H1 (cell line): ENCODE results near the gene GSAP. TPM values are rescaled to one million over a fixed set of nuclear protein-coding genes. Genes with fewer than 3 reads are reported as not detected.

Experiments used
- CTCF ChIA-PET: fragments of 300-600 bp; sonication (Branson Sonifier 250); formaldehyde crosslinking; loops from one replicate; lab custom pipeline; 2021; ENCODE audit not compliant: partially characterized antibody; lab: Charles Lee
- POLR2A ChIA-PET: fragments of 300-600 bp; sonication (Branson Sonifier 250); formaldehyde crosslinking; loops from one replicate; lab custom pipeline; 2021; ENCODE audit warnings: inconsistent platforms; ENCODE audit not compliant: partially characterized antibody; lab: Charles Lee
- DNase-seq, 2 experiments: peaks; one replicate each; pipeline versions ENCODE4 v3.0.0 to v3.0.0-alpha.2; 2010 to 2022; ENCODE audit warnings: low spot score in 2 of 2, low read depth in 1 of 2, mixed read lengths in 1 of 2
- FAIRE-seq: peaks from 2 replicates; lab custom pipeline; 2011; peaks lifted over from hg19 to GRCh38; lab: Jason Lieb, UNC
- H2AFZ ChIP-seq: 2 replicates; pipeline ENCODE4 v1.8.1; 2012; ENCODE audit warnings: low read length, inconsistent platforms
- H2AK5ac ChIP-seq: 2 replicates; pipeline ENCODE4 v1.6.1; 2013; ENCODE audit warnings: low read depth, low read length
- H2BK120ac ChIP-seq: replicated peaks from 2 replicates; pipeline ENCODE3; 2013; ENCODE audit warnings: low read depth, low read length, inconsistent platforms
- H2BK12ac ChIP-seq: 2 replicates; pipeline ENCODE4 v1.6.1; 2013; ENCODE audit warnings: low read depth, low read length
- H2BK15ac ChIP-seq: 2 replicates; pipeline ENCODE4 v1.6.1; 2013; ENCODE audit warnings: low read length
- H2BK20ac ChIP-seq: 2 replicates; pipeline ENCODE4 v1.6.1; 2013; ENCODE audit warnings: low read length
- H2BK5ac ChIP-seq: 2 replicates; pipeline ENCODE4 v1.6.1; 2013; ENCODE audit warnings: low read depth, low read length
- H3K14ac ChIP-seq: 2 replicates; pipeline ENCODE4 v1.6.1; 2013; ENCODE audit warnings: inconsistent platforms; ENCODE audit not compliant: insufficient read length
- H3K18ac ChIP-seq: 2 replicates; pipeline ENCODE4 v1.6.1; 2013; ENCODE audit warnings: low read length; ENCODE audit errors: extremely low read depth
- H3K23ac ChIP-seq: 2 replicates; pipeline ENCODE4 v1.6.1; 2013; ENCODE audit warnings: inconsistent platforms; ENCODE audit not compliant: insufficient read length
- H3K23me2 ChIP-seq: 2 replicates; pipeline ENCODE4 v1.6.1; 2013; ENCODE audit warnings: low read depth, low read length
- H3K27ac ChIP-seq: 2 replicates; pipeline ENCODE4 v1.6.1; 2011; ENCODE audit warnings: low read depth, low read length, inconsistent platforms
- H3K27me3 ChIP-seq, 4 experiments: replicated peaks in 1 of 4; 1 replicate in 1 of 4; 2 replicates in 3 of 4; pipeline versions ENCODE4 v1.6.1 to v1.8.1; 2011 to 2013; ENCODE audit warnings: low read length in 3 of 4, mild to moderate bottlenecking in 3 of 4, inconsistent platforms in 2 of 4, mixed read lengths in 2 of 4, moderate library complexity in 1 of 4; ENCODE audit not compliant: control insufficient read depth in 3 of 4, insufficient read depth in 3 of 4; ENCODE audit errors: extremely low read depth in 1 of 4
- H3K36me3 ChIP-seq, 4 experiments: 2 replicates each; pipeline versions ENCODE4 v1.6.1 to v1.8.1; 2011 to 2013; ENCODE audit warnings: mild to moderate bottlenecking in 4 of 4, low read length in 3 of 4, moderate library complexity in 2 of 4, control low read depth in 1 of 4, inconsistent platforms in 1 of 4; ENCODE audit not compliant: insufficient read depth in 4 of 4, control insufficient read depth in 2 of 4
- H3K4ac ChIP-seq: replicated peaks from 2 replicates; pipeline ENCODE3; 2013; ENCODE audit warnings: low read length, low read depth, mixed read lengths, inconsistent platforms; ENCODE audit not compliant: insufficient read length
- H3K4me1 ChIP-seq, 4 experiments: replicated peaks in 1 of 4; 1 replicate in 1 of 4; 2 replicates in 3 of 4; pipeline versions ENCODE4 v1.6.1 to v1.8.1; 2011 to 2013; ENCODE audit warnings: low read length in 3 of 4, inconsistent platforms in 2 of 4, mixed read lengths in 1 of 4; ENCODE audit not compliant: insufficient read depth in 4 of 4, control insufficient read depth in 3 of 4
- H3K4me2 ChIP-seq, 2 experiments: 2 replicates each; pipeline versions ENCODE4 v1.6.1 to v1.8.1; 2011 to 2013; ENCODE audit warnings: low read depth in 2 of 2, low read length in 2 of 2, control low read depth in 1 of 2, inconsistent platforms in 1 of 2, mild to moderate bottlenecking in 1 of 2; ENCODE audit not compliant: insufficient read depth in 1 of 2
- H3K4me3 ChIP-seq, 4 experiments: fragments of 200-600, 300-600 bp in 1 of 4; sonication (generic), shearing (Covaris generic), sonication (Bioruptor Twin) in 1 of 4; 2 replicates each; pipeline versions ENCODE4 v1.5.1 to v1.8.1; 2011 to 2016; ENCODE audit warnings: low read length in 4 of 4, low read depth in 3 of 4, control low read depth in 2 of 4, inconsistent platforms in 2 of 4, mild to moderate bottlenecking in 2 of 4, mixed read lengths in 1 of 4, moderate library complexity in 1 of 4; ENCODE audit not compliant: insufficient read depth in 2 of 4; ENCODE audit errors: extremely low read depth in 1 of 4
- H3K56ac ChIP-seq: replicated peaks from 2 replicates; pipeline ENCODE3; 2013; ENCODE audit warnings: low read depth, mild to moderate bottlenecking, mixed read lengths, low read length, inconsistent platforms; ENCODE audit not compliant: insufficient read length
- H3K79me1 ChIP-seq: 2 replicates; pipeline ENCODE4 v1.6.1; 2013; ENCODE audit warnings: low read depth, low read length, control low read depth
- H3K79me2 ChIP-seq, 2 experiments: 2 replicates each; pipeline versions ENCODE4 v1.6.1 to v1.8.1; 2012 to 2013; ENCODE audit warnings: low read length in 2 of 2, mild to moderate bottlenecking in 2 of 2, inconsistent platforms in 1 of 2; ENCODE audit not compliant: insufficient read depth in 2 of 2, control insufficient read depth in 1 of 2
- H3K9ac ChIP-seq, 4 experiments: replicated peaks in 1 of 4; 1 replicate in 1 of 4; 2 replicates in 3 of 4; pipeline versions ENCODE4 v1.6.1 to v1.8.1; 2011 to 2013; ENCODE audit warnings: low read depth in 3 of 4, low read length in 3 of 4, control low read depth in 2 of 4, mild to moderate bottlenecking in 2 of 4, moderate library complexity in 2 of 4, inconsistent platforms in 1 of 4; ENCODE audit errors: extremely low read depth in 1 of 4
- H3K9me3 ChIP-seq, 2 experiments: 2 replicates each; pipeline versions ENCODE4 v1.6.1 to v1.8.1; 2012 to 2013; ENCODE audit warnings: mild to moderate bottlenecking in 2 of 2, moderate library complexity in 2 of 2, control low read depth in 1 of 2, inconsistent platforms in 1 of 2, low read depth in 1 of 2, low read length in 1 of 2, mixed read lengths in 1 of 2; ENCODE audit not compliant: insufficient read depth in 2 of 2
- H4K20me1 ChIP-seq, 2 experiments: replicated peaks in 1 of 2; 2 replicates each; pipeline versions ENCODE3 to v1.8.1; 2011 to 2013; ENCODE audit warnings: inconsistent platforms in 2 of 2, low read length in 2 of 2, mild to moderate bottlenecking in 1 of 2; ENCODE audit not compliant: insufficient read depth in 2 of 2, control insufficient read depth in 1 of 2
- H4K5ac ChIP-seq: 2 replicates; pipeline ENCODE4 v1.6.1; 2013; ENCODE audit warnings: low read length, low read depth, mixed read lengths, inconsistent platforms; ENCODE audit not compliant: insufficient read length
- H4K8ac ChIP-seq: 2 replicates; pipeline ENCODE4 v1.8.0; 2013; ENCODE audit warnings: mild to moderate bottlenecking, moderate library complexity, low read length, inconsistent platforms; ENCODE audit not compliant: insufficient read depth; ENCODE audit errors: extremely low read depth
- H4K91ac ChIP-seq: replicated peaks from 2 replicates; pipeline ENCODE3; 2013; ENCODE audit warnings: low read length, mixed read lengths, inconsistent platforms; ENCODE audit not compliant: insufficient read length
- CBX5 ChIP-seq: fragments of 300-800, 300-1000 bp; sonication (generic); IDR thresholded peaks from 2 replicates; pipeline ENCODE4 v1.7.1; 2016; ENCODE audit warnings: antibody characterized with exemption, low read length, low read depth
- CHD2 ChIP-seq: IDR thresholded peaks from 2 replicates; pipeline ENCODE4 v1.6.1; 2012; ENCODE audit warnings: low read length, improper control_type of control experiment
- EGR1 ChIP-seq: IDR thresholded peaks from 2 replicates; pipeline ENCODE4 v1.6.1; 2011; ENCODE audit warnings: low read depth, low read length, borderline replicate concordance
- RNF2 ChIP-seq: fragments of 200-900, 300-1000 bp; sonication (generic); IDR thresholded peaks from 2 replicates; pipeline ENCODE4 v1.7.1; 2016; ENCODE audit warnings: borderline replicate concordance, low read depth, mild to moderate bottlenecking, antibody characterized with exemption, low read length; ENCODE audit not compliant: poor library complexity, severe bottlenecking; ENCODE audit errors: missing control alignments
- SIRT6 ChIP-seq: IDR thresholded peaks from one replicate; pipeline ENCODE4 v1.7.1; 2012; ENCODE audit warnings: low read length, inconsistent platforms
- SP1 ChIP-seq: IDR thresholded peaks from 2 replicates; pipeline ENCODE4 v1.6.1; 2011; ENCODE audit warnings: low read depth, low read length
- TBP ChIP-seq: IDR thresholded peaks from 2 replicates; pipeline ENCODE4 v1.6.1; 2011; ENCODE audit warnings: low read depth, low read length, improper control_type of control experiment
- WGBS, 2 experiments: shearing (Covaris generic) in 1 of 2; methylation state at CpG; one replicate each; pipeline versions ENCODE4 v1.1.6 to v1.1.7; 2013 to 2015; ENCODE audit warnings: low lambda C conversion rate in 2 of 2, mixed read lengths in 2 of 2, inconsistent platforms in 1 of 2, low coverage in 1 of 2, missing lambda C conversion rate in 1 of 2; ENCODE audit not compliant: insufficient replicate concordance in 2 of 2, insufficient coverage in 1 of 2, insufficient read length in 1 of 2; ENCODE audit errors: extremely low coverage in 1 of 2, missing lambda C conversion rate in 1 of 2; 5-methylcytosine and 5-hydroxymethylcytosine counted together
- polyA plus RNA-seq, 7 experiments: library from polyadenylated mRNA; depleted of rRNA in 3 of 7; stranded (reverse) in 5 of 7; unstranded in 2 of 7; fragments of >200 nt in 5 of 7; fragments of 200-250 nt in 2 of 7; gene quantifications; 1 replicate in 5 of 7; 2 replicates in 1 of 7; 4 replicates in 1 of 7; pipeline versions ENCODE4 v1.2.1 to v1.2.3, GENCODE V29; 2011 to 2013; ENCODE audit warnings: missing spikeins in 2 of 7, mixed read lengths in 2 of 7
- total RNA-seq: library from RNA; stranded (reverse); fragmentation: NEBNext Ultra II Directional; extraction: Animal tissue kit (Norgen Biotek cat#: 25700); gene quantifications from 2 replicates; pipeline ENCODE4 v1.2.1, GENCODE V29; 2021

GSAP gene
- total and polyA plus RNA-seq, 2 of the 8 experiments (the other 6 are each of a cell fraction or from before 2014, with no cell fraction given), result 0.93 to 2.1 TPM

DNA sequence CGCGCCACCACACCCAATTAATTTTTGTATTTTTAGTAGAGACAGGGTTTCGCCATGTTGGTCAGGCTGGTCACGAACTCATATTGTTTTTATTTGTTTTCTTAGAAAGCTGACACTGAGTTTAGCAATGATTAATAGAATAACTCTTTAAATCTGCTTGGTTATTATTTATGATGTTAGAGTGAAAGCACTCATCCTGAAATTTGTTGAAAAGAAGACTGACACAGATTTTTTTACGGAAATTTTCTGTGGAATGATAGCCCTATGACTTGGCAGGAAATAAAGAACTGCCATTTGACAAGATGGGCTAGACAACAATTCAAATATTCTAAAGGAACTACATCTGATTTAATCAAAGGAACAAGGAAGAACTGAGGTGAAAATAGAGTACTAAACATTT is 4.3 kb upstream of the GSAP start:
- no peak overlapping the region for H3K4ac ChIP-seq
- peaks cover 7% of the 10 kb centered on the region; the same call in 1 of the 2 replicates for H3K23me2 ChIP-seq
- H3K4me1 ChIP-seq, result peaks cover 2 to 18% (median 11%) of the 10 kb centered on the region in 4 experiments; a peak in 6 of 7 replicates
- no peak overlapping the region for H3K14ac ChIP-seq
- no peak overlapping the region for H2AK5ac ChIP-seq
- ChIA-PET POLR2A (no interaction called here), CTCF (no interaction called here)
- H3K9me3 ChIP-seq, result no peaks in the 10 kb centered on the region
- H3K79me2 ChIP-seq, result no peaks in the 10 kb centered on the region
- H2BK12ac ChIP-seq, result no peak overlapping the region
- no peak overlapping the region for H2BK15ac ChIP-seq
- H3K27me3 ChIP-seq, result peaks cover 0 to 6% (median 6%) of the 10 kb centered on the region in 4 experiments; a peak in 6 of 7 replicates
- H3K36me3 ChIP-seq, result no peaks in the 10 kb centered on the region
- no peak overlapping the region for H3K18ac ChIP-seq
- no peak overlapping the region for H2AFZ ChIP-seq
- no peak overlapping the region for H2BK5ac ChIP-seq
- no peak overlapping the region for H3K56ac ChIP-seq
- H2BK120ac ChIP-seq, result no peak overlapping the region
- H3K79me1 ChIP-seq, result no peaks in the 10 kb centered on the region
- no peak overlapping the region for H3K4me2 ChIP-seq
- no peak for FAIRE-seq
- H4K5ac ChIP-seq, result no peak overlapping the region
- no peak for DNase-seq
- no peak overlapping the region for H3K4me3 ChIP-seq
- no peak overlapping the region for H2BK20ac ChIP-seq
- no peak overlapping the region for H4K91ac ChIP-seq
- WGBS, 2 experiments, result 88% methylated on average over 5 of the region's 5 CpGs; no CpG with 5 or more reads in 1 of the 2 experiments
- no peak overlapping the region for H3K9ac ChIP-seq
- H3K23ac ChIP-seq, result no peak overlapping the region
- H4K20me1 ChIP-seq, result no peaks in the 10 kb centered on the region
- no peak overlapping the region for H4K8ac ChIP-seq
- H3K27ac ChIP-seq, result no peak overlapping the region
- TF ChIP-seq TBP, result no peak
- no peak for TF ChIP-seq EGR1
- TF ChIP-seq CHD2, result no peak
- TF ChIP-seq CBX5, result no peak
- TF ChIP-seq RNF2, result no peak
- no peak for TF ChIP-seq SIRT6
- no peak for TF ChIP-seq SP1
